Testis (tissue), 3 donors: ENCODE results near the gene DDX18. TPM values are rescaled to one million over a fixed set of nuclear protein-coding genes. Genes with fewer than 3 reads are reported as not detected.

Experiments
- DNase-seq: peaks from one replicate; pipeline ENCODE4 v3.0.0-alpha.2; 2019
- H3K27ac ChIP-seq, 2 donors: fragments of 200-600 bp; sonication (generic); one replicate each; pipeline ENCODE4 v1.5.1; 2019
- H3K27me3 ChIP-seq: fragments of 200-600 bp; sonication (generic); one replicate; pipeline ENCODE4 v1.5.1; 2019
- H3K36me3 ChIP-seq: fragments of 200-600 bp; sonication (generic); one replicate; pipeline ENCODE4 v1.5.1; 2017; ENCODE audit warnings: low read depth; ENCODE audit errors: missing control alignments
- H3K4me1 ChIP-seq: fragments of 200-600 bp; sonication (generic); one replicate; pipeline ENCODE4 v1.5.1; 2019
- H3K4me3 ChIP-seq, 2 donors: fragments of 200-600 bp; sonication (generic); one replicate each; pipeline ENCODE4 v1.5.1; 2017 to 2019
- H3K9me3 ChIP-seq: fragments of 200-600 bp; sonication (generic); one replicate; pipeline ENCODE4 v1.5.1; 2017
- CTCF ChIP-seq, 3 experiments: fragments of 450-650 bp in 2 of 3; fragments of 200-600 bp in 1 of 3; sonication (generic) in 1 of 3; IDR thresholded peaks; one replicate each; pipeline ENCODE4 v1.5.1; 2016 to 2019; ENCODE audit warnings: antibody characterized with exemption in 3 of 3, mild to moderate bottlenecking in 2 of 3, moderate library complexity in 1 of 3
- POLR2A ChIP-seq: fragments of 450-650 bp; IDR thresholded peaks from one replicate; pipeline ENCODE4 v1.6.1; 2017; ENCODE audit warnings: antibody characterized with exemption, mild to moderate bottlenecking, moderate library complexity
- WGBS, 2 donors: methylation state at CpG; one replicate each; pipeline ENCODE4 v1.1.5; 2018; 5-methylcytosine and 5-hydroxymethylcytosine counted together
- intact Hi-C: fragments of 100-400 bp; cut with DNase I; formaldehyde crosslinking; loops from one replicate; pipeline ENCODE4 v1.15.1; 2023; ENCODE audit warnings: low total_unique reads
- polyA plus RNA-seq: library from polyadenylated mRNA; stranded (reverse); fragments of 350-450 nt; fragmentation: Illumina TruSeq; extraction: RNeasy Lipid Tissue Mini Kit (QIAGEN cat#74804); gene quantifications from one replicate; pipeline ENCODE4 v1.2.3, GENCODE V29; 2014; ENCODE audit warnings: low read depth, low replicate concordance; ENCODE audit not compliant: insufficient read depth
- total RNA-seq, 2 donors: library from RNA; depleted of rRNA; stranded (reverse); fragments of >200 nt; gene quantifications; one replicate each; pipeline ENCODE4 v1.2.3, GENCODE V29; 2016

Gene DDX18
- total and polyA plus RNA-seq, 3 donors from 2014 or later: 31.1 to 62.4 (median 50.3) TPM

- H3K27ac ChIP-seq: no peak overlapping the region
- no peak for DNase-seq
- H3K9me3 ChIP-seq: no peaks in the 10 kb centered on the region
- intact Hi-C loops: no loop called here
- no peaks in the 10 kb centered on the region for H3K4me1 ChIP-seq
- H3K4me3 ChIP-seq: no peak overlapping the region
- H3K27me3 ChIP-seq: no peaks in the 10 kb centered on the region
- no peak for TF ChIP-seq CTCF (IDR thresholded peaks at IDR 0.05)
- no peak for TF ChIP-seq POLR2A
- H3K36me3 ChIP-seq: no peaks in the 10 kb centered on the region
Measured at GRCh38 chr2:117775703-117776219, 38.7 kb upstream of the DDX18 start.

GRCh38 chr2:117776888-117777287 is 37.6 kb upstream of the DDX18 start:
- TF ChIP-seq CTCF (IDR thresholded peaks at IDR 0.05) (no peak), POLR2A (no peak)
- WGBS, 2 donors: 88 to 91% methylated on average over 8 of the region's 8 CpGs

GRCh38 chr2:117785740-117786139 is 28.8 kb upstream of the DDX18 start:
- intact Hi-C loops: no loop called here
- H3K4me3 ChIP-seq: no peak overlapping the region
- H3K27ac ChIP-seq: no peak overlapping the region
- no peaks in the 10 kb centered on the region for H3K4me1 ChIP-seq
- peak; percentile 68 for DNase-seq
- no peaks in the 10 kb centered on the region for H3K27me3 ChIP-seq
- H3K36me3 ChIP-seq: no peaks in the 10 kb centered on the region
- H3K9me3 ChIP-seq: no peaks in the 10 kb centered on the region
- TF ChIP-seq CTCF (IDR thresholded peaks at IDR 0.05) (peak in 2 of 3 experiments; percentile 34 to 45), POLR2A (no peak)

More at GRCh38 chr2:117776888-117777287, 37.6 kb upstream of the DDX18 start:
- Histone ChIP-seq H3K4me3 (no peak overlapping the region), H3K27me3 (no peaks in the 10 kb centered on the region), H3K36me3 (no peaks in the 10 kb centered on the region), H3K9me3 (no peaks in the 10 kb centered on the region), H3K27ac (no peak overlapping the region), H3K4me1 (no peaks in the 10 kb centered on the region)
- intact Hi-C loops: no loop called here
- no peak for DNase-seq

- no peak for DNase-seq
- H3K4me1 ChIP-seq: no peaks in the 10 kb centered on the region
- intact Hi-C loops: no loop called here
- no peak overlapping the region for H3K27ac ChIP-seq
- no peaks in the 10 kb centered on the region for H3K9me3 ChIP-seq
- no peak overlapping the region for H3K4me3 ChIP-seq
- H3K27me3 ChIP-seq: no peaks in the 10 kb centered on the region
- TF ChIP-seq CTCF (IDR thresholded peaks at IDR 0.05) (no peak), POLR2A (no peak)
- H3K36me3 ChIP-seq: no peaks in the 10 kb centered on the region
Measured at GRCh38 chr2:117786520-117786919, 28.0 kb upstream of the DDX18 start.

- no peaks in the 10 kb centered on the region for H3K4me1 ChIP-seq
- H3K9me3 ChIP-seq: no peaks in the 10 kb centered on the region
- H3K36me3 ChIP-seq: no peaks in the 10 kb centered on the region
- H3K27me3 ChIP-seq: no peaks in the 10 kb centered on the region
- TF ChIP-seq CTCF (IDR thresholded peaks at IDR 0.05) (no peak), POLR2A (no peak)
- no peak for DNase-seq
- H3K4me3 ChIP-seq: no peak overlapping the region
- H3K27ac ChIP-seq: no peak overlapping the region
- intact Hi-C loops: no loop called here
Measured at GRCh38 chr2:117789505-117789904, 25.0 kb upstream of the DDX18 start.
